SK-N-SH treated with all-trans-retinoic acid at 6 μM for 48 hours (cell line): Measurements from ENCODE around the gene SMIM22.

Experiments
- ATAC-seq: fragments of 200-7000 bp; cut with Tn5 transposase; 3 replicates; pipeline ENCODE4 v1.9.1; 2020; ENCODE audit warnings: mild to moderate bottlenecking, moderate library complexity
- ARNTL ChIP-seq: fragments of 450-650 bp; formaldehyde crosslinking; IDR thresholded peaks from 2 replicates; pipeline ENCODE4 v1.5.0; 2020; ENCODE audit warnings: low read depth, mild to moderate bottlenecking, moderate library complexity, borderline replicate concordance
- BACH2 ChIP-seq: fragments of 250-450 bp; sonication (Bioruptor Pico); IDR thresholded peaks from 2 replicates; pipeline ENCODE4 v1.9.0; 2021; ENCODE audit warnings: mild to moderate bottlenecking, borderline replicate concordance
- CSDC2 ChIP-seq: fragments of 250-450 bp; sonication (Bioruptor Pico); IDR thresholded peaks from 2 replicates; pipeline ENCODE4 v1.5.0; 2020; ENCODE audit warnings: mild to moderate bottlenecking, moderate library complexity
- ESRRG ChIP-seq: fragments of 250-450 bp; sonication (Bioruptor Pico); IDR thresholded peaks from 2 replicates; pipeline ENCODE4 v1.6.1; 2021; ENCODE audit warnings: mild to moderate bottlenecking
- GLIS3 ChIP-seq: fragments of 250-450 bp; sonication (Bioruptor Pico); IDR thresholded peaks from 2 replicates; pipeline ENCODE4 v1.5.0; 2020; ENCODE audit warnings: mild to moderate bottlenecking, moderate library complexity
- ISL1 ChIP-seq: fragments of 250-450 bp; sonication (Bioruptor Pico); IDR thresholded peaks from 2 replicates; pipeline ENCODE4 v2.1.2; 2022; ENCODE audit warnings: mild to moderate bottlenecking, moderate library complexity
- OSR1 ChIP-seq: fragments of 250-450 bp; sonication (Bioruptor Pico); IDR thresholded peaks from 2 replicates; pipeline ENCODE4 v1.8.0; 2022; ENCODE audit warnings: moderate library complexity, mild to moderate bottlenecking, inconsistent platforms
- PPARA ChIP-seq: fragments of 250-450 bp; sonication (Bioruptor Pico); IDR thresholded peaks from 2 replicates; pipeline ENCODE4 v1.5.0; 2020; ENCODE audit warnings: mild to moderate bottlenecking, borderline replicate concordance
- SNAI2 ChIP-seq: fragments of 250-450 bp; sonication (Bioruptor Pico); IDR thresholded peaks from 2 replicates; pipeline ENCODE4 v1.5.0; 2020; ENCODE audit warnings: mild to moderate bottlenecking, moderate library complexity
- TCF4 ChIP-seq: fragments of 250-450 bp; sonication (Bioruptor Pico); IDR thresholded peaks from 2 replicates; pipeline ENCODE4 v1.8.0; 2021; ENCODE audit warnings: mild to moderate bottlenecking, moderate library complexity, borderline replicate concordance
- TOX ChIP-seq: fragments of 250-450 bp; sonication (Bioruptor Pico); IDR thresholded peaks from 2 replicates; pipeline ENCODE4 v1.8.0; 2021; ENCODE audit warnings: mild to moderate bottlenecking, moderate library complexity, borderline replicate concordance
- ZC3H10 ChIP-seq: fragments of 250-450 bp; sonication (Bioruptor Pico); IDR thresholded peaks from 2 replicates; pipeline ENCODE4 v1.5.1; 2021; ENCODE audit warnings: mild to moderate bottlenecking, moderate library complexity
- ZFP3 ChIP-seq: fragments of 250-450 bp; sonication (Bioruptor Pico); IDR thresholded peaks from 2 replicates; pipeline ENCODE4 v1.5.0; 2020; ENCODE audit warnings: mild to moderate bottlenecking, moderate library complexity
- ZFP30 ChIP-seq: fragments of 450-650 bp; formaldehyde crosslinking; IDR thresholded peaks from 2 replicates; pipeline ENCODE4 v1.5.0; 2022; ENCODE audit warnings: mild to moderate bottlenecking, moderate library complexity
- ZNF565 ChIP-seq: fragments of 450-650 bp; formaldehyde crosslinking; conservative IDR thresholded peaks from 2 replicates; pipeline ENCODE4 v1.5.0; 2020; ENCODE audit warnings: low read depth, mild to moderate bottlenecking, moderate library complexity
- ZNF70 ChIP-seq: fragments of 450-650 bp; formaldehyde crosslinking; IDR thresholded peaks from 2 replicates; pipeline ENCODE4 v1.5.0; 2020; ENCODE audit warnings: mild to moderate bottlenecking, moderate library complexity
- ZNF8 ChIP-seq: fragments of 450-650 bp; formaldehyde crosslinking; IDR thresholded peaks from 2 replicates; pipeline ENCODE4 v1.5.0; 2020; ENCODE audit warnings: mild to moderate bottlenecking, moderate library complexity
- TF ChIP-seq, protein P1 (sequence below): fragments of 250-450 bp; sonication (Bioruptor Pico); IDR thresholded peaks from 2 replicates; pipeline ENCODE4 v1.8.0; 2021; ENCODE audit warnings: low read depth, mild to moderate bottlenecking, moderate library complexity, borderline replicate concordance
- TF ChIP-seq, protein P2 (sequence below): fragments of 250-450 bp; sonication (Bioruptor Pico); IDR thresholded peaks from 2 replicates; pipeline ENCODE4 v1.5.1; 2020; ENCODE audit warnings: low read depth, mild to moderate bottlenecking, moderate library complexity
- TF ChIP-seq, protein P3 (sequence below): fragments of 250-450 bp; sonication (Bioruptor Pico); IDR thresholded peaks from 2 replicates; pipeline ENCODE4 v1.5.1; 2021; ENCODE audit warnings: mild to moderate bottlenecking, moderate library complexity
- TF ChIP-seq, protein P4 (sequence below): fragments of 250-450 bp; sonication (Bioruptor Pico); IDR thresholded peaks from 2 replicates; pipeline ENCODE4 v1.8.0; 2020; ENCODE audit warnings: mild to moderate bottlenecking, moderate library complexity, borderline replicate concordance
- TF ChIP-seq, protein P5 (sequence below): fragments of 250-450 bp; sonication (Bioruptor Pico); IDR thresholded peaks from 2 replicates; pipeline ENCODE4 v1.5.0; 2020; ENCODE audit warnings: mild to moderate bottlenecking, moderate library complexity

SMIM22 gene

DNA sequence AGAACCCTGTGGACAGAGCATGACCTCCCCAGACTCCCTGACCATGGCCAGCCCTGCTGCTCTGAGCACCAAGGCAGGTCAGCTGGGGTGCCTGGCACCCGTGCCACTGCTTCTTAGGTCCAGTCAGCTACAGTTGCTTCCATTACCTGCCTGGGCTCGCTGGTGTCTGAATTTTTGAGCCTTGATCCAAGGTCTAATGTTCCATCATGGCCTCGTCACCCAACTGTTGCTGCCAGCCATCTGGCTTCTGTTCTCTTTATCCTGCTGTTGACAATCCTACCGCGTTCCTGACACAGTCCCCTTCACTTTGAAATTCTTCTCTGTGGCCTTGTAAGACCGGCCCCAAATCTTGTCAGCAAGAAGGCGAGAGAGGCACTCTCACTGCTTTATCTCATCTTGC, 35.2 kb downstream of the SMIM22 start:
- no peak for TF ChIP-seq ESRRG
- no peak for TF ChIP-seq ZNF565 (CRISPR knock-in tag)
- no peak for TF ChIP-seq ZFP30 (CRISPR knock-in tag)
- no peak for TF ChIP-seq SNAI2 (CRISPR knock-in tag)
- TF ChIP-seq ISL1 (CRISPR knock-in tag): no peak
- TF ChIP-seq GLIS3 (CRISPR knock-in tag): no peak
- TF ChIP-seq PPARA (CRISPR knock-in tag): no peak
- no peak for TF ChIP-seq BACH2
- TF ChIP-seq, protein P1, sequence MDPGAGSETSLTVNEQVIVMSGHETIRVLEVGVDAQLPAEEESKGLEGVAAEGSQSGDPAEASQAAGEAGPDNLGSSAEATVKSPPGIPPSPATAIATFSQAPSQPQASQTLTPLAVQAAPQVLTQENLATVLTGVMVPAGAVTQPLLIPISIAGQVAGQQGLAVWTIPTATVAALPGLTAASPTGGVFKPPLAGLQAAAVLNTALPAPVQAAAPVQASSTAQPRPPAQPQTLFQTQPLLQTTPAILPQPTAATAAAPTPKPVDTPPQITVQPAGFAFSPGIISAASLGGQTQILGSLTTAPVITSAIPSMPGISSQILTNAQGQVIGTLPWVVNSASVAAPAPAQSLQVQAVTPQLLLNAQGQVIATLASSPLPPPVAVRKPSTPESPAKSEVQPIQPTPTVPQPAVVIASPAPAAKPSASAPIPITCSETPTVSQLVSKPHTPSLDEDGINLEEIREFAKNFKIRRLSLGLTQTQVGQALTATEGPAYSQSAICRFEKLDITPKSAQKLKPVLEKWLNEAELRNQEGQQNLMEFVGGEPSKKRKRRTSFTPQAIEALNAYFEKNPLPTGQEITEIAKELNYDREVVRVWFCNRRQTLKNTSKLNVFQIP: no peak
- TF ChIP-seq, protein P2, sequence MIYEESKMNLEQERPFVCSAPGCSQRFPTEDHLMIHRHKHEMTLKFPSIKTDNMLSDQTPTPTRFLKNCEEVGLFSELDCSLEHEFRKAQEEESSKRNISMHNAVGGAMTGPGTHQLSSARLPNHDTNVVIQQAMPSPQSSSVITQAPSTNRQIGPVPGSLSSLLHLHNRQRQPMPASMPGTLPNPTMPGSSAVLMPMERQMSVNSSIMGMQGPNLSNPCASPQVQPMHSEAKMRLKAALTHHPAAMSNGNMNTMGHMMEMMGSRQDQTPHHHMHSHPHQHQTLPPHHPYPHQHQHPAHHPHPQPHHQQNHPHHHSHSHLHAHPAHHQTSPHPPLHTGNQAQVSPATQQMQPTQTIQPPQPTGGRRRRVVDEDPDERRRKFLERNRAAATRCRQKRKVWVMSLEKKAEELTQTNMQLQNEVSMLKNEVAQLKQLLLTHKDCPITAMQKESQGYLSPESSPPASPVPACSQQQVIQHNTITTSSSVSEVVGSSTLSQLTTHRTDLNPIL (CRISPR knock-in tag): no peak
- no peak for TF ChIP-seq OSR1 (CRISPR knock-in tag)
- TF ChIP-seq, protein P3, sequence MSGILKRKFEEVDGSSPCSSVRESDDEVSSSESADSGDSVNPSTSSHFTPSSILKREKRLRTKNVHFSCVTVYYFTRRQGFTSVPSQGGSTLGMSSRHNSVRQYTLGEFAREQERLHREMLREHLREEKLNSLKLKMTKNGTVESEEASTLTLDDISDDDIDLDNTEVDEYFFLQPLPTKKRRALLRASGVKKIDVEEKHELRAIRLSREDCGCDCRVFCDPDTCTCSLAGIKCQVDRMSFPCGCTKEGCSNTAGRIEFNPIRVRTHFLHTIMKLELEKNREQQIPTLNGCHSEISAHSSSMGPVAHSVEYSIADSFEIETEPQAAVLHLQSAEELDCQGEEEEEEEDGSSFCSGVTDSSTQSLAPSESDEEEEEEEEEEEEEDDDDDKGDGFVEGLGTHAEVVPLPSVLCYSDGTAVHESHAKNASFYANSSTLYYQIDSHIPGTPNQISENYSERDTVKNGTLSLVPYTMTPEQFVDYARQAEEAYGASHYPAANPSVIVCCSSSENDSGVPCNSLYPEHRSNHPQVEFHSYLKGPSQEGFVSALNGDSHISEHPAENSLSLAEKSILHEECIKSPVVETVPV (CRISPR knock-in tag): no peak
- no peak for ATAC-seq

DNA sequence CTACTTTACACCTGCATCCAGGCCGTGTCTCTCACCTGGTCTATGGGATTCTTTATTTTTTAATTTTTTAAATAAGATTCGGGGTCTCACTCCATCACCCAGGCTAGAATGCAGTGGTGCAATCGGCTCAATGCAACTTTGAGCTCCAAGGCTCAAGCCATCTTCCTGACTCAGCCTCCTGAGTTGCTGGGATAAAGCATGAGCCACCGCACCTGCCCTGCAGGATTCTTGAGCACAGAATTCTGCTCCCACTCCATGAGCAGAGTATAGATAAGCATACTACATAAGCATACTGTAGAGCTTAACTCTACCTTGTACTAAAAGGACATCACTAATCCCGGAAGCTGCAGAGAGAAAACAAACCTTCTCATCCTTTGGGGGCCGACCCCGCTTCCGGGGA, 36.4 kb downstream of the SMIM22 start:
- TF ChIP-seq ZFP3 (CRISPR knock-in tag) (no peak), ZNF8 (CRISPR knock-in tag) (no peak), ARNTL (CRISPR knock-in tag) (no peak), SNAI2 (CRISPR knock-in tag) (no peak), PPARA (CRISPR knock-in tag) (no peak), OSR1 (CRISPR knock-in tag) (no peak), ZC3H10 (CRISPR knock-in tag) (no peak), TOX (no peak), TCF4 (no peak), ZFP30 (CRISPR knock-in tag) (no peak), ISL1 (CRISPR knock-in tag) (no peak), CSDC2 (CRISPR knock-in tag) (no peak), ZNF70 (CRISPR knock-in tag) (no peak)
- TF ChIP-seq, protein P4, sequence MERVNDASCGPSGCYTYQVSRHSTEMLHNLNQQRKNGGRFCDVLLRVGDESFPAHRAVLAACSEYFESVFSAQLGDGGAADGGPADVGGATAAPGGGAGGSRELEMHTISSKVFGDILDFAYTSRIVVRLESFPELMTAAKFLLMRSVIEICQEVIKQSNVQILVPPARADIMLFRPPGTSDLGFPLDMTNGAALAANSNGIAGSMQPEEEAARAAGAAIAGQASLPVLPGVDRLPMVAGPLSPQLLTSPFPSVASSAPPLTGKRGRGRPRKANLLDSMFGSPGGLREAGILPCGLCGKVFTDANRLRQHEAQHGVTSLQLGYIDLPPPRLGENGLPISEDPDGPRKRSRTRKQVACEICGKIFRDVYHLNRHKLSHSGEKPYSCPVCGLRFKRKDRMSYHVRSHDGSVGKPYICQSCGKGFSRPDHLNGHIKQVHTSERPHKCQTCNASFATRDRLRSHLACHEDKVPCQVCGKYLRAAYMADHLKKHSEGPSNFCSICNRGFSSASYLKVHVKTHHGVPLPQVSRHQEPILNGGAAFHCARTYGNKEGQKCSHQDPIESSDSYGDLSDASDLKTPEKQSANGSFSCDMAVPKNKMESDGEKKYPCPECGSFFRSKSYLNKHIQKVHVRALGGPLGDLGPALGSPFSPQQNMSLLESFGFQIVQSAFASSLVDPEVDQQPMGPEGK (CRISPR knock-in tag): no peak
- TF ChIP-seq, protein P3 (CRISPR knock-in tag): no peak
- TF ChIP-seq, protein P5, sequence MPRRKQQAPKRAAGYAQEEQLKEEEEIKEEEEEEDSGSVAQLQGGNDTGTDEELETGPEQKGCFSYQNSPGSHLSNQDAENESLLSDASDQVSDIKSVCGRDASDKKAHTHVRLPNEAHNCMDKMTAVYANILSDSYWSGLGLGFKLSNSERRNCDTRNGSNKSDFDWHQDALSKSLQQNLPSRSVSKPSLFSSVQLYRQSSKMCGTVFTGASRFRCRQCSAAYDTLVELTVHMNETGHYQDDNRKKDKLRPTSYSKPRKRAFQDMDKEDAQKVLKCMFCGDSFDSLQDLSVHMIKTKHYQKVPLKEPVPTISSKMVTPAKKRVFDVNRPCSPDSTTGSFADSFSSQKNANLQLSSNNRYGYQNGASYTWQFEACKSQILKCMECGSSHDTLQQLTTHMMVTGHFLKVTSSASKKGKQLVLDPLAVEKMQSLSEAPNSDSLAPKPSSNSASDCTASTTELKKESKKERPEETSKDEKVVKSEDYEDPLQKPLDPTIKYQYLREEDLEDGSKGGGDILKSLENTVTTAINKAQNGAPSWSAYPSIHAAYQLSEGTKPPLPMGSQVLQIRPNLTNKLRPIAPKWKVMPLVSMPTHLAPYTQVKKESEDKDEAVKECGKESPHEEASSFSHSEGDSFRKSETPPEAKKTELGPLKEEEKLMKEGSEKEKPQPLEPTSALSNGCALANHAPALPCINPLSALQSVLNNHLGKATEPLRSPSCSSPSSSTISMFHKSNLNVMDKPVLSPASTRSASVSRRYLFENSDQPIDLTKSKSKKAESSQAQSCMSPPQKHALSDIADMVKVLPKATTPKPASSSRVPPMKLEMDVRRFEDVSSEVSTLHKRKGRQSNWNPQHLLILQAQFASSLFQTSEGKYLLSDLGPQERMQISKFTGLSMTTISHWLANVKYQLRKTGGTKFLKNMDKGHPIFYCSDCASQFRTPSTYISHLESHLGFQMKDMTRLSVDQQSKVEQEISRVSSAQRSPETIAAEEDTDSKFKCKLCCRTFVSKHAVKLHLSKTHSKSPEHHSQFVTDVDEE (CRISPR knock-in tag): no peak
- no peak for ATAC-seq
